Adipocyte (in vitro differentiated cells): ENCODE data around the gene CCL16.
"Not testable (repeated sequence)": the region's sequence is repeated elsewhere in the genome, so short reads cannot be mapped to it uniquely, and the experiment has no call there.

Source experiments
- DNase-seq: peaks from one replicate; pipeline ENCODE4 v3.0.0-alpha.2; 2015; ENCODE audit warnings: low read depth
- H3K27me3 ChIP-seq: replicated peaks from 2 replicates; pipeline ENCODE4 v1.7.0; 2013; ENCODE audit warnings: mild to moderate bottlenecking, low read length, moderate library complexity; ENCODE audit not compliant: control insufficient read depth, insufficient read depth
- H3K36me3 ChIP-seq: 2 replicates; pipeline ENCODE4 v1.7.0; 2013; ENCODE audit warnings: low read length, mild to moderate bottlenecking, moderate library complexity; ENCODE audit not compliant: control insufficient read depth, insufficient read depth, severe bottlenecking
- H3K4me1 ChIP-seq: 2 replicates; pipeline ENCODE4 v1.7.0; 2013; ENCODE audit warnings: mild to moderate bottlenecking, low read length, moderate library complexity; ENCODE audit not compliant: control insufficient read depth, insufficient read depth
- H3K4me3 ChIP-seq: 2 replicates; pipeline ENCODE4 v1.7.0; 2013; ENCODE audit warnings: mild to moderate bottlenecking, low read length, moderate library complexity
- H3K9ac ChIP-seq: 2 replicates; pipeline ENCODE4 v1.7.0; 2013; ENCODE audit warnings: mild to moderate bottlenecking, low read length, moderate library complexity
- H3K9me3 ChIP-seq: 2 replicates; pipeline ENCODE4 v1.7.0; 2013; ENCODE audit warnings: mild to moderate bottlenecking, low read length, moderate library complexity; ENCODE audit not compliant: control insufficient read depth

Gene CCL16

DNA sequence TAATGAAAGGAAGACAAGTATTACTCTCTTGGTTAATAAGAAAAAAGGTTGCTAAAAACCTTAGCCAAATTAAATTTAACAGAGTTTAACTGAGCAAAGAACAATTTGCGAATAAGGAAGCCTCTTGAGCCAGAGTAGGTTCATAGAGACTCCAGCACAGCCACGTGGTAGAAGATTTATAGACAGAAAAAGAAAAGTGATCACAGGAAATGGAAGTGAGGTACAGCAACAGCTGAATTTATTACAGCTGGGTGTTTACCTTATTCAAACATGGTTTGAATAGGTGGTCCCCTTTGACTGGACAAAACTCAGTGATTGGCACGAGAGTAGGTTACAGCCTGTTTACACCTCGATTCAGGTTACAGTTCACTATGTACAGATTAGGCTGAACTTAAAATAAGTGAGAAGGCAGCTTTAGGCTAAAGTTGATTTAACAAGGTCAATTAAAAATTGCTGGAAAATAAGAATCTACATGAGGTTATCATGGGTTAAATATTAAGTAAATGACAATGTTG lies 23.4 kb upstream of the CCL16 start:
- Histone ChIP-seq H3K36me3 (no peaks in the 10 kb centered on the region), H3K9me3 (peaks cover 3% of the 10 kb centered on the region), H3K9ac (no peak overlapping the region), H3K4me3 (no peak overlapping the region), H3K4me1 (no peaks in the 10 kb centered on the region), H3K27me3 (peaks cover 43% of the 10 kb centered on the region)
- DNase-seq = no peak

DNA sequence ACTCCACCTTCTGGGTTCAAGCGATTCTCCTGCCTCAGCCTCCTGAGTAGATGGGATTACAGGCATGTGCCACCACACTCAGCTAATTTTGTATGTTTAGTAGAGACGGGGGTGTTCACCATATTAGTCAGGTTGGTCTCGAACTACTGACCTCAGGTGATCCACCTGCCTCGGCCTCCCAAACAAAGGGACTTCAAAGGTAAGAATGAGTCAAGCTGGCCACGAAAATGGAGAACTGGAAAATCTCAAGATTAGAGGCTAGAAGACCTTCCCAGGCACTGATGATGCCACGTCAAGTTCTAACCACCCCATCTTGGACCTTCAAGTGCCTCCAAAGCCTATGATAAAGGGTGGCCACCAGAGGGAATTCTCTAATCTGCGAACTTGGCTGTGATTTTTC lies 21.3 kb upstream of the CCL16 start:
- no peaks in the 10 kb centered on the region for H3K9me3 ChIP-seq
- no peak overlapping the region for H3K4me3 ChIP-seq
- H3K27me3 ChIP-seq = peaks cover 34% of the 10 kb centered on the region
- no peaks in the 10 kb centered on the region for H3K36me3 ChIP-seq
- no peak for DNase-seq
- no peak overlapping the region for H3K9ac ChIP-seq
- no peaks in the 10 kb centered on the region for H3K4me1 ChIP-seq

DNA sequence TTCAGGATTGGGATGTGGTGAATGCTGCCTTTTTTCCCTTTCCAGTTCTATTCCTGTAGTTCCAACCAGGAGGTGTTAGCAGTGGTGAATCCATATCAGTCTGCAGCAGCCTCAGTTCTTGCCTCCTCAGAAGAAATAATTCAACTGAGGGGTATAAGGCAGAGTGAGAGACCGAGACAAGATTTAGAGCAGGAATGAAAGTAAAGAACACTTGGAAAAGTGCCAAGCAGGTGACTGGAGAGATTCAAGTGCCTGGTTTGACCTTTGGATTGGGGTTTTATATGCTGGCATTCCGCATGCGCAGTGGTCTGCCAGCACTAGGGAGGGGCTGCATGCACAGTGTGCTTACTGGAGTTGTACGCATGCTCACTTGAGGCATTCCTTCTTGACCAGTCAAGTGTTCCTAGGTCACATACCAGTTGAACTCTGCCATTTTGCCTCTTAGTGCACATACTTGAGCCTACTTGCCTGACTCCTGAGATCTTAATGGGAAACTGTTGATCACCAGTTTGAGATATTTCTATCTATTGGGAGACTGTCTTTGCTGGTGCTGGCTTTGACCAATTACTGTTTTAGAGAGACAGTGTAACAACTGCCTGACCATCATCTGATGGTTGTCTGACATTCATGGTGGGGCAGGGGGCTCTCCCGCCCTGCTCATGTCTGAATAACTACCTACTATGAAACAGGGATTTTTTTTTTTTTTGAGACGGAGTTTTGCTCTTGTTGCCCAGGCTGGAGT lies 20.7 kb upstream of the CCL16 start:
- H3K27me3 ChIP-seq = peaks cover 34% of the 10 kb centered on the region

DNA sequence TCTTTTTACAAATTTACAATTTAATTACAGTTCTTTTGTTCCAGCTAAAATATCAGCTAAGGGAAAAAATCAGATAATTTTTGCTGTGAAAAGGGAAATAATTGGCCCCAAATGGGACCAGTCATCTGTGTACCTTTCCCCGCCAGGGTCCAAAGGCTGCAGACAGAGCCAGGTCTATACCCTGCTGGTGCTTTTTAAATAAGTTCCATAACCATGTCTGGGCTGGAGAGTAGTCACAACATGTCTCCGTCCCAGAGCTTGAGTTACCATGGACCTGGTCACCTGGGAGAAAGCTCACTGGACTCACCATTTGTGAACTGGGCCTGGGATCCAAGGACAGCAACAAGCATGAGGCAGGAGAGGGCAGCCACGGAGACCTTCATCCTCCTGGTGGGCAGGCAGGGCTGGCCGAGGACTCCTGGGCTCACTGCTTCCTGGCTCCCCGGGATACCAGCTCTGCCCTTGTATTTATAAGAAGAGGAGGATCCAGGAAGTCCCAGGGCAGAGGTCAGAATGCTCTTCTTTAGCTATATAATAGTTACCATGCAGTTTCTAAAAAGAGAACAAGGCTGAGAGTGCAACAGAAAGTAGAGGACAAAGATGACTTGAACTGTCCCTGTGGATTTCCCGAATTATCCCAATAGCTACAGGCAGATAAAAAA lies 19.9 kb upstream of the CCL16 start, which contains the start of gene CCL15:
Gene CCL15 (minus strand): TSS at position 444 of the 662 bp plus-strand sequence. CDS start 61 bp downstream, at position 383.
- Histone ChIP-seq H3K4me1 (no peaks in the 10 kb centered on the region), H3K36me3 (no peaks in the 10 kb centered on the region), H3K9me3 (no peaks in the 10 kb centered on the region), H3K27me3 (peaks cover 32% of the 10 kb centered on the region), H3K4me3 (no peak within 1 kb of the TSS), H3K9ac (no peak within 1 kb of the TSS)
- no peak for DNase-seq

More for the DNA sequence above, 20.7 kb upstream of the CCL16 start:
- no peaks in the 10 kb centered on the region for H3K4me1 ChIP-seq
- DNase-seq = no peak
- H3K9ac ChIP-seq = no peak overlapping the region
- no peaks in the 10 kb centered on the region for H3K36me3 ChIP-seq
- H3K4me3 ChIP-seq = no peak overlapping the region
- no peaks in the 10 kb centered on the region for H3K9me3 ChIP-seq

- DNase-seq = no peak
- H3K9me3 ChIP-seq = no peaks in the 10 kb centered on the region
- no peaks in the 10 kb centered on the region for H3K36me3 ChIP-seq
- H3K4me1 ChIP-seq = no peaks in the 10 kb centered on the region
- H3K9ac ChIP-seq = no peak overlapping the region
- no peak overlapping the region for H3K4me3 ChIP-seq
- H3K27me3 ChIP-seq = peaks cover 27% of the 10 kb centered on the region
These were observed 19.4 kb upstream of the CCL16 start for GRCh38 chr17:36000732-36001109.

DNA sequence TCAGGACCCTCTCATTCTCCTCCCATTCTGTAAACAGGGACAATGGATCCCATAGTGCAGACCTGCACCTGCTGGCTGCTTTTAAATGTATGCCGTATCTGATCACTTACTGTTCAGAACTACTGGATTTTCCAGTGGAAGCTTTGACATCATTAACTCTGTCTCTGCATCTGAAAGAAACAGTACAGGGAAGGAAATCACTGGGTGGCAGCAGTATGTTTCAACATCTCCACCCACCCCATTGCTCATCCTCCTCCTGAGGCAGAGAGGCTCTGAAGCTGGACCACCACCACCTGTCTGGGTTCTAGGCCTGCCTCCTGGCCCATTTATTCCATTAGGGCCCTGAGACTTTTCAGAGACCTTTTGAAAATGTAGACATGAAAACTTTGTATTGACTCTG lies 17.5 kb upstream of the CCL16 start:
- Histone ChIP-seq H3K4me1 (no peaks in the 10 kb centered on the region), H3K36me3 (no peaks in the 10 kb centered on the region), H3K4me3 (no peak overlapping the region), H3K9me3 (peaks cover 13% of the 10 kb centered on the region), H3K27me3 (peaks cover 17% of the 10 kb centered on the region), H3K9ac (no peak overlapping the region)
- no peak for DNase-seq

- Histone ChIP-seq H3K9ac (no peak overlapping the region), H3K27me3 (peaks cover 14% of the 10 kb centered on the region), H3K4me1 (no peaks in the 10 kb centered on the region), H3K4me3 (no peak overlapping the region), H3K36me3 (no peaks in the 10 kb centered on the region), H3K9me3 (peaks cover 13% of the 10 kb centered on the region)
- no peak for DNase-seq
These were observed 16.8 kb upstream of the CCL16 start for GRCh38 chr17:35998018-35998545.

- H3K27me3 ChIP-seq, H3K36me3 ChIP-seq, H3K4me3 ChIP-seq, H3K4me1 ChIP-seq, DNase-seq, H3K9ac ChIP-seq: not testable (repeated sequence)
- peaks cover 13% of the 10 kb centered on the region for H3K9me3 ChIP-seq
These were observed 14.0 kb upstream of the CCL16 start for GRCh38 chr17:35995346-35995745.

- DNase-seq = no peak
- Histone ChIP-seq H3K4me3 (no peak overlapping the region), H3K4me1 (no peaks in the 10 kb centered on the region), H3K27me3 (peaks cover 4% of the 10 kb centered on the region), H3K9me3 (peaks cover 13% of the 10 kb centered on the region), H3K9ac (no peak overlapping the region), H3K36me3 (no peaks in the 10 kb centered on the region)
These were observed 9.8 kb upstream of the CCL16 start for GRCh38 chr17:35991075-35991474.

DNA sequence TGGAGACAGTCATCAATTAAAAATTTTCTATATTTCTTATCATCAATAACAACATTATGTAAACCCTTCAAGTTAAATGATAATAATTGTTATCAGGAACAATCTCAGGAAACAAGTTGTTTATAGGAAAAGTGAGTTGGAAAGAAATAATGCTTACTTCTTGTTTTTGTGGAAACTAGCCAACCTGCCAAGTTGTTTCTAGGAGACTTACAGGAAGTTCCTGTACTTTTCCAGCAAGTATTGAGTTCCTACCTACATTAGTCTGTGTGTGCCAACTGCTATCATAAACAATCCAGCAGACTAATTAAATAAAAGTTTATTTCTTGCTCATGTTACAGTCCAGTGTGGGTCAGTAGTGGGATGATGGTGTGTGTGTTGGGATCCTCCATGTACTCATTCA lies 6.9 kb upstream of the CCL16 start:
- Histone ChIP-seq H3K4me1 (no peaks in the 10 kb centered on the region), H3K9me3 (no peaks in the 10 kb centered on the region), H3K4me3 (no peak overlapping the region), H3K9ac (no peak overlapping the region), H3K36me3 (no peaks in the 10 kb centered on the region), H3K27me3 (peaks cover 9% of the 10 kb centered on the region)
- no peak for DNase-seq

DNA sequence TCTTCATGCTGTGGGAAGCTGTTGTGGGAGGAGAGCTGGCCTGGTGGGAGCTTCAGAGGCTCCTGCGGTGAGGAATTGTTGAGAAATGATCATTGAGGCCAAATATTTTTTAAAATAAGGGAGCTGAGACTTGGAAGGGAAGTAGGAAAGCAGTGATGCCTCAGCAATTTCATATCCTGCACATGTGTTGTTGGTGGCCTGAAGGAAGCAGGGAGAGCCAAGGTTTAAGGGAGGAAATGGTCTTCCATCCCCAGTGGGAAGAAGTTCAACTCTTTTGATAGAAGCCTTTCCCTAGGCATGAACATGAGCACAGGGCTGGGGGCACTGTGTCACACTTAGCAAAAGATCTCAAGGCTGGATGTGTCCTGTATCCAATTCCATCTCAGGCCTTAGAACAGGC lies 5.3 kb upstream of the CCL16 start, which contains the start of gene CCL14:
Gene CCL14 (minus strand): TSS at position 87 of the 400 bp plus-strand sequence. CDS start 80 bp downstream, at position 7.
- DNase-seq = no peak
- no peak within 1 kb of the TSS for H3K9ac ChIP-seq
- peaks cover 18% of the 10 kb centered on the region for H3K27me3 ChIP-seq
- H3K9me3 ChIP-seq = no peaks in the 10 kb centered on the region
- no peak within 1 kb of the TSS for H3K4me3 ChIP-seq
- H3K36me3 ChIP-seq = no peaks in the 10 kb centered on the region
- no peaks in the 10 kb centered on the region for H3K4me1 ChIP-seq
